ENCODE results near the gene IRAG1. TPM values are rescaled to one million over a fixed set of nuclear protein-coding genes. Genes with fewer than 3 reads are reported as not detected.

Gene IRAG1
- total RNA-seq, 1 donor, result 17.6 TPM

DNA sequence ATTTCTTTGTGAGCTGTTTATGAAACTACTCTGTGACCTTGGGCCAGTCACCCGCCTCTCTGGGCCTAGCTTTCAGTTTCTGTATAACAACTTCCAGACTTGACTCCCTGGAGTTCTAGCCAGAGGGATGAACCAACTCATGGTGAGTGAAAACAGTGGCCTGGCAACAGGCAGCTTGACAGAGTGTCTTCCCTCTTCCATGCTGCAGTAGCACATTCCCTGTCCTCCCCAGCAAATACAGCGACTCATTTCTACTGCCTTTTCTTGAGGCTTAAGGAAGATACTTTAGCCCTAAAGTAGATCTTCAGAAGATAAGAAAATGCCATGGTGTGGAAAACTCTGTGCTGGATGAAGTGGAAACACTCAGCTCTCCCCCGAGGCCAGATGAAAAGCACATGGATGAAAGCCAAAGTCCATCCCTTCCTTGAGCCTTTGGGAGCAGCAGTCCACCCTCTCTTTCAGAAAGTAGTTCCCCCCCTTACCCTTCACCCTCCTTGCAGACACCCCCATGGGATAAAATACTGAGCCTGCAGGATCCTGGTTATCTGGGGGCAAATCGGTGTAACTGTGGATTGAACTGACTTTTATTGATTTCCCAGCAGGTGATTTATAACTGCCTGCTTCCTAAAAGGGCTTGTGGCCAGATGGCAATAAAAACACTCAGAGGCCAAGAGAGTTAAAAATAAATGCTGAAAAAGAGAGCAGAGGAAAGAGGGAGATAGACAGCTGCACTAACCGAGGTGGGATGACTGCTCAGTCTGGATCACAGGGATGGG is 24.1 kb downstream of the IRAG1 start:
- DNase-seq (ENCODE audit: low read depth), result peak; percentile 73
- H3K4me3 ChIP-seq (ENCODE audit: low read depth, low read length), result no peak overlapping the region
- TF ChIP-seq, protein P1, sequence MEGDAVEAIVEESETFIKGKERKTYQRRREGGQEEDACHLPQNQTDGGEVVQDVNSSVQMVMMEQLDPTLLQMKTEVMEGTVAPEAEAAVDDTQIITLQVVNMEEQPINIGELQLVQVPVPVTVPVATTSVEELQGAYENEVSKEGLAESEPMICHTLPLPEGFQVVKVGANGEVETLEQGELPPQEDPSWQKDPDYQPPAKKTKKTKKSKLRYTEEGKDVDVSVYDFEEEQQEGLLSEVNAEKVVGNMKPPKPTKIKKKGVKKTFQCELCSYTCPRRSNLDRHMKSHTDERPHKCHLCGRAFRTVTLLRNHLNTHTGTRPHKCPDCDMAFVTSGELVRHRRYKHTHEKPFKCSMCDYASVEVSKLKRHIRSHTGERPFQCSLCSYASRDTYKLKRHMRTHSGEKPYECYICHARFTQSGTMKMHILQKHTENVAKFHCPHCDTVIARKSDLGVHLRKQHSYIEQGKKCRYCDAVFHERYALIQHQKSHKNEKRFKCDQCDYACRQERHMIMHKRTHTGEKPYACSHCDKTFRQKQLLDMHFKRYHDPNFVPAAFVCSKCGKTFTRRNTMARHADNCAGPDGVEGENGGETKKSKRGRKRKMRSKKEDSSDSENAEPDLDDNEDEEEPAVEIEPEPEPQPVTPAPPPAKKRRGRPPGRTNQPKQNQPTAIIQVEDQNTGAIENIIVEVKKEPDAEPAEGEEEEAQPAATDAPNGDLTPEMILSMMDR (IDR thresholded peaks at IDR 0.05; ENCODE audit: insufficient read depth, low read length), result no peak

DNA sequence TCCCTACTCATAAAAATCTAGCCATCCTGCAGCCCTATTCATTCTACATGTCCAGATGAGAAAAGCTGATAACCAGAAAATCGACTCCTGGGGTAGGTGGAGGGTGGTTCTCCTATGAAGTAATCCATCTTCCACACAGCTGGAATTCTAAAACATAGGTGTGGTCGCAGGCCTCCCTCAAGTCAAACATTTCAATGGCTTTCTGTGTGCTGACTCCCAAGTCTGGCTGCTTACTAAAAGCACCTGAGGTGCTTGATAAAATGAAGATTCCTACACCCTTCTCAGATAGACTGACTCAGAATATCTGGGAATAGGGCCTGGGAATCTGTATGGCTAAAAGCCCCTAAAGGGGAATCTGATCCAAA is 26.1 kb downstream of the IRAG1 start:
- H3K4me3 ChIP-seq (ENCODE audit: low read depth, low read length), result no peak overlapping the region
- DNase-seq (ENCODE audit: low read depth), result peak; percentile 63
- TF ChIP-seq, protein P1 (IDR thresholded peaks at IDR 0.05; ENCODE audit: insufficient read depth, low read length), result no peak

DNA sequence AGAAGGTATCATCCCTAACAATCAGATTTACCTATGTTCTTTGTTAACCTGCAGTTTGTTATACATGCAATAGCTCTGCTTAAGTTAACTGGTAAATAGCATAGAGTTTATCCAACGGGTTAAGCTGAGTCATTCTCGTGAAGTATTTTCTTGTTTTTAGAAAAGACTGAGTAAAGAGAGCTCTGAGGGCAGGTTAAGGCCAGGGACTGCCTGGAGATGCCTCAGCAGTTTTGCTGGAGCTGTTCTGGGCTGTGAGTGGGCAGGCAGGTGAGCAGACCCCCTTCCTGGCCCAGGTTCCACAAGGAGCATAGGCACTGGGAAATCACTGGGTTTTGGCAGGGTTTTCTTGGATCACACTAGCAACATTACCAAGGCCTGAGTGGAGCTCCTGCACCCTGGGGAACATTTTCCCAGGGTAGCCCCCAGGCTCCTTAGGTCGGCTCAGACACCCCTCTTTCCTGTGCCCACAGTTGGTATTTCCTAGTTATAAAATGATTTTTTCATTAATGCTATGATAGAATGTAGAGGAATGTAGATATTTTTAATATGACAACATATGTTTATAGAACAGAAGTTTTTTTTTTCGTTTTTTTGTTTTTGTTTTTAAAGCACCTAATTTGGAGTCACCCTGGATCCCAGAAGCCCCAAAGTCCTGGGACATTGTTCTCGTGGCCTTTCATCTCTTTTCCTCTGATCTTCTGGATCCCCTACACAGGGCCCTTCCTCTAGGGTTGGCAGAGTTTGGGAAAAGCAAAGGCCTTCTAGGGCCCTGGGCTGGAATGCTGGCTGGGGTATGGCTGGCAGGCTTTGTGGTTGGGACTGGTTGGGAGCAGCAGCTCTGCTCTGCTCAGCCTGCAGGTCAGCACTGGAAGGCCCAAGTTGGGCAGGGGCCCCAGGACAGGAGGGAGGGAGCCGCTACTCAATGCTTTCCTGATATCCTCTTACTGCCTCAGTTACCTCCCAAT is 26.7 kb downstream of the IRAG1 start:
- peak; percentile 50 for DNase-seq (ENCODE audit: low read depth)
- TF ChIP-seq, protein P1 (IDR thresholded peaks at IDR 0.05; ENCODE audit: insufficient read depth, low read length), result no peak
- H3K4me3 ChIP-seq (ENCODE audit: low read depth, low read length), result no peak overlapping the region

DNA sequence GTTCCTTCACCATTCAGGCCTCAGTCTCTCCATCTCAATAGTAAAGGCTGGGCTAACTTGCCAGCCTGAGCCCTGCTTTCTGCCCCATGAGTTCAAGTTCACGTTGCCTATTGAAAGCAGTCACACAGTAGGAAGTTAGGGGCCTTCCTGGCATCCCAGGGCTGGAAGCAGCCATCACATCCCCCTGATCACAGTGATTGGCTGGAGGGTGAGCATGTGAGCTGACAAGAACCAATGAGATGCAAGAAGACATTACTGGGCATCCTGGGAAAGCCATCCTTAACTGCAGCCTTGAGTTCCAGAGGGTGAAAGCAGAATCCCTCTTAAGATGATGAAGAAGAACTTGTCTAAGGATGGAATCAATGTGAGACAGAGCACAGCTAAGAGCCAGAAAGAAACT is 29.1 kb downstream of the IRAG1 start:
- no peak for DNase-seq (ENCODE audit: low read depth)
- H3K4me3 ChIP-seq (ENCODE audit: low read depth, low read length), result no peak overlapping the region
- TF ChIP-seq, protein P1 (IDR thresholded peaks at IDR 0.05; ENCODE audit: insufficient read depth, low read length), result no peak

DNA sequence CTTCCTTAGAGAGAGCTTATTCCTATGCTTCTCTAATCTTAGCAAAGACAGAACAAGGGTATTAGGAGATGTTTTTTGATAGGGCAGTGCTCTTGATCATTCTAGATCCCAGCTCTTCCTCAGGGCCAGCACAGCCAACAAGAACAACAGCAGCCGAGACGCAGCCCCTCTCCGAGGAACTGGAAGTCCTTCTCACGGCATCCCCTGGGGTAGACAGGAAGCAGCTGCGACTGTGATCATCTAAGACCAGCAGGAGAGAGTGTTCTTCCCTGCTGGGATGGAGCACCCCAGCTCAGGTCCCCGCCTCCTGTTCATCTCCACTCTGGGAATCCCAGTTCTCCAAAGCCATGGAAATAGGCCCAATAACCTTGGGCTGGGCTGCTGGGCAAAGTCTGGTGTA is 29.6 kb downstream of the IRAG1 start:
- TF ChIP-seq, protein P1 (IDR thresholded peaks at IDR 0.05; ENCODE audit: insufficient read depth, low read length), result no peak
- no peak for DNase-seq (ENCODE audit: low read depth)
- no peak overlapping the region for H3K4me3 ChIP-seq (ENCODE audit: low read depth, low read length)

DNA sequence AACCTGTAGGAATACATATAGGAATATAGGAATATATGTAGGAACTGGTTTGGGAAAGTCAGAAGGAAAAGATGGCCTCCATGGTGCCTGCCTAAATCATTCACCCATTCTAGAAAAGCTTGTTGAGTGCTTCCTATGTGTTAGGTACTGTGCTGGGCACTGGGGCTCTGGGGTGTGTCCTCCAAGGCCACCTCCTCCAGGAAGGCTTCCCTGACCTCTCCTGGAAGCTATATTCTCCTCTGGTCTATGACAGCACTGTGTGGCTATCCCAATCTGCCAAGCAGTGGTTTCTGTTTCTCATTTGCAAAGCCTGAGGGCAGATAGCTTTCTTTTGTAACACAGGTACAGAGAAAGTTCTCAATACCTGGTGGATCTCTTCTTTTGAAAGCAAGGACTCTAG is 30.2 kb downstream of the IRAG1 start:
- DNase-seq (ENCODE audit: low read depth), result no peak
- TF ChIP-seq, protein P1 (IDR thresholded peaks at IDR 0.05; ENCODE audit: insufficient read depth, low read length), result no peak
- no peak overlapping the region for H3K4me3 ChIP-seq (ENCODE audit: low read depth, low read length)

Data from fibroblast of the aortic adventitia (primary cell).